Keratinocyte (primary cell): ENCODE measurements around the gene STRADA. TPM values are rescaled to one million over a fixed set of nuclear protein-coding genes. Genes with fewer than 3 reads are reported as not detected.

Experiments used
- DNase-seq: peaks from one replicate; pipeline ENCODE4 v3.0.0-alpha.2; 2011; ENCODE audit warnings: low read depth, missing footprints, low spot score
- FAIRE-seq: peaks from 2 replicates; lab custom pipeline; 2011; peaks lifted over from hg19 to GRCh38; lab: Jason Lieb, UNC
- H2AFZ ChIP-seq: 2 replicates; pipeline ENCODE4 v1.6.0; 2012; ENCODE audit warnings: low read length, control low read depth, inconsistent platforms; ENCODE audit not compliant: control insufficient read depth
- H3K27ac ChIP-seq: 2 replicates; pipeline ENCODE4 v1.5.1; 2011; ENCODE audit warnings: low read length; ENCODE audit not compliant: control insufficient read depth, insufficient read depth
- H3K27me3 ChIP-seq: 3 replicates; pipeline ENCODE4 v1.6.0; 2011; ENCODE audit warnings: low read length; ENCODE audit not compliant: control insufficient read depth, insufficient read depth; ENCODE audit errors: extremely low read depth
- H3K36me3 ChIP-seq, 2 experiments: 2 replicates in 1 of 2; 3 replicates in 1 of 2; pipeline ENCODE4 v1.5.1; 2011; ENCODE audit warnings: low read length in 2 of 2, mild to moderate bottlenecking in 1 of 2; ENCODE audit not compliant: control insufficient read depth in 2 of 2, insufficient read depth in 2 of 2; ENCODE audit errors: extremely low read depth in 1 of 2
- H3K4me1 ChIP-seq: 3 replicates; pipeline ENCODE4 v1.5.1; 2011; ENCODE audit warnings: low read length; ENCODE audit not compliant: control insufficient read depth, insufficient read depth; ENCODE audit errors: extremely low read depth
- H3K4me2 ChIP-seq: 3 replicates; pipeline ENCODE4 v1.6.0; 2011; ENCODE audit warnings: low read depth, low read length; ENCODE audit not compliant: control insufficient read depth, insufficient read depth; ENCODE audit errors: extremely low read depth
- H3K4me3 ChIP-seq, 3 experiments: fragments of 200-600 bp in 1 of 3; sonication (generic) in 1 of 3; 2 replicates in 2 of 3; 3 replicates in 1 of 3; pipeline ENCODE4 v1.5.1; 2011 to 2016; ENCODE audit warnings: low read length in 3 of 3, mild to moderate bottlenecking in 3 of 3, control low read depth in 2 of 3, inconsistent platforms in 1 of 3, low read depth in 1 of 3, mixed read lengths in 1 of 3, mixed run types in 1 of 3, moderate library complexity in 1 of 3; ENCODE audit not compliant: control insufficient read depth in 2 of 3, insufficient read depth in 2 of 3; ENCODE audit errors: extremely low read depth in 1 of 3
- H3K79me2 ChIP-seq: 2 replicates; pipeline ENCODE4 v1.6.0; 2012; ENCODE audit warnings: low read length; ENCODE audit not compliant: control insufficient read depth, insufficient read depth
- H3K9ac ChIP-seq: 3 replicates; pipeline ENCODE4 v1.6.0; 2011; ENCODE audit warnings: low read length; ENCODE audit not compliant: control insufficient read depth, insufficient read depth; ENCODE audit errors: extremely low read depth
- H3K9me1 ChIP-seq: 3 replicates; pipeline ENCODE4 v1.6.0; 2011; ENCODE audit warnings: low read length; ENCODE audit not compliant: control insufficient read depth, insufficient read depth; ENCODE audit errors: extremely low read depth
- H3K9me3 ChIP-seq: 2 replicates; pipeline ENCODE4 v1.5.1; 2012; ENCODE audit warnings: low read depth, low read length; ENCODE audit not compliant: control insufficient read depth
- H4K20me1 ChIP-seq: 3 replicates; pipeline ENCODE4 v1.6.0; 2011; ENCODE audit warnings: low read length; ENCODE audit not compliant: control insufficient read depth, insufficient read depth; ENCODE audit errors: extremely low read depth
- EZH2 ChIP-seq: IDR thresholded peaks from one replicate; pipeline ENCODE4 v1.6.1; 2012; ENCODE audit warnings: inconsistent platforms, mild to moderate bottlenecking, low read length, moderate library complexity
- dilution Hi-C: fragments of 300-500 bp; cut with MboI; formaldehyde crosslinking; loops from one replicate; pipeline ENCODE4 v1.7.0; 2020; ENCODE audit warnings: low sequenced_read_pairs; ENCODE audit not compliant: extremely low pct_ligation_motif_present
- polyA plus RNA-seq, 5 experiments: library from polyadenylated mRNA; depleted of rRNA in 3 of 5; stranded (reverse) in 3 of 5; stranded (forward) in 1 of 5; unstranded in 1 of 5; fragments of >200 nt; gene quantifications; 1 replicate in 1 of 5; 2 replicates in 3 of 5; 3 replicates in 1 of 5; pipeline versions ENCODE4 v1.2.1 to v1.2.3, GENCODE V29; 2011 to 2012; ENCODE audit warnings: missing spikeins in 2 of 5, low read depth in 1 of 5, low replicate concordance in 1 of 5
- TF ChIP-seq, protein P1 (sequence below), 3 experiments: IDR thresholded peaks in 1 of 3; conservative IDR thresholded peaks in 1 of 3; optimal IDR thresholded peaks in 1 of 3; 2 replicates in 2 of 3; 3 replicates in 1 of 3; pipeline versions ENCODE3 to v1.5.1; 2011; ENCODE audit warnings: low read length in 3 of 3, mild to moderate bottlenecking in 3 of 3, moderate library complexity in 2 of 3, control low read depth in 1 of 3, inconsistent platforms in 1 of 3; ENCODE audit not compliant: insufficient read depth in 2 of 3; ENCODE audit errors: extremely low read depth in 1 of 3

STRADA gene
- polyA plus RNA-seq, 1 donor (not counting 4 experiments of a cell fraction or from before 2014, with no cell fraction given), result 25.9 TPM

DNA sequence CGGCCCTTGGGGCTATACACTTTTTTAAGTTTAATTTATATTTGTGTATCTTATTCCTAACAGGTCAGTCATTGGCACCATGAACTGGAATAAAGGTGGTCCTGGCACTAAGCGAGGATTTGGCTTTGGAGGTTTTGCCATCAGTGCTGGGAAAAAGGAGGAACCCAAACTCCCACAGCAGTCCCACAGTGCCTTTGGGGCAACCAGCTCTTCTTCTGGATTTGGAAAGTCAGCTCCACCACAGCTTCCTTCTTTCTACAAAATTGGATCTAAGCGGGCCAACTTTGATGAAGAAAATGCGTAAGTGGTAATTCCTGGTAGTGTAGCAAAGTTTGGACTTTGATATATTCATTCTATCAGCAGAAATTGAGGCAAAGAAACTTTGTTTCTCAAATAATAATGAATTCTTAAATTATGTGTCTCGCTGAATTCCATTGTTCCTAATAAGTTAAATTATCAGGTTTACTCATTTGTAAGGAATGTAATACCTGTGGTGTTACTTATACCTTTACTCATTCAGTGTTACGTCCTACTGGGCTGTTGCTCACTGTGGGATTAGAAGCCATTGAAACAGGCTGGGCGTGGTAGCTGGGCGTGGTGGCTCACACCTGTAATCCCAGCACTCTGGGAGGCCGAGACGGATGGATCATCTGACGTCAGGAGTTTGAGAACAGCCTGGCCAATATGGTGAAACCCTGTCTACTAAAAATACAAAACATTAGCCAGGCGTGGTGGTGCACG lies 45.5 kb upstream of the STRADA start:
- FAIRE-seq, result peak; percentile 83
- dilution Hi-C loops, result no loop called here

DNA sequence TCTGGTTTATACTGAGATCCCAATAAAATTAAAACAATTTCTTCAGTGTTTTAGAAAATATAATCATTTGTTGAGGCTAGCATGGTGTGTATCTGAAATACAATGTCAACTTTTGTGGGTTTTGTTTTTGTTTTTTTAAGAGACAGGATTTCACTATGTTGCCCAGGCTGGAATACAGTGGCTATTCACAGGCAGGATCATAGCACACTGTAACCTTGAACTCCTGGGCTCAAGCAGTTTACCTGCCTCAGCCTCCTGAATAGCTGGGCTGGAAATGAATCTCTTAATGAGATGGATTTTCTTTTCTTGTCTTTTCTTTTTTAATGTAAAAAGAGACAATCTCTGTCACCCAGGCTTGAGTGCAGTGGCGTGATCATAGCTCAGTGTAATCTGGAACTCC lies 44.5 kb upstream of the STRADA start:
- Histone ChIP-seq H3K27me3 (no peaks in the 10 kb centered on the region), H4K20me1 (peaks cover 6% of the 10 kb centered on the region), H3K9me3 (no peaks in the 10 kb centered on the region), H3K79me2 (peaks cover 82% of the 10 kb centered on the region), H3K27ac (peak overlapping the region; percentile 97), H3K36me3 (peaks cover 12 to 20% of the 10 kb centered on the region in 2 experiments), H3K4me2 (peak overlapping the region; percentile 61), H3K9me1 (no peaks in the 10 kb centered on the region), H2AFZ (no peak overlapping the region), H3K4me1 (peaks cover 48% of the 10 kb centered on the region), H3K9ac (peak overlapping the region; percentile 73), H3K4me3 (no peak overlapping the region)
- no peak for FAIRE-seq
- DNase-seq, result no peak
- no peak for TF ChIP-seq EZH2
- TF ChIP-seq, protein P1, sequence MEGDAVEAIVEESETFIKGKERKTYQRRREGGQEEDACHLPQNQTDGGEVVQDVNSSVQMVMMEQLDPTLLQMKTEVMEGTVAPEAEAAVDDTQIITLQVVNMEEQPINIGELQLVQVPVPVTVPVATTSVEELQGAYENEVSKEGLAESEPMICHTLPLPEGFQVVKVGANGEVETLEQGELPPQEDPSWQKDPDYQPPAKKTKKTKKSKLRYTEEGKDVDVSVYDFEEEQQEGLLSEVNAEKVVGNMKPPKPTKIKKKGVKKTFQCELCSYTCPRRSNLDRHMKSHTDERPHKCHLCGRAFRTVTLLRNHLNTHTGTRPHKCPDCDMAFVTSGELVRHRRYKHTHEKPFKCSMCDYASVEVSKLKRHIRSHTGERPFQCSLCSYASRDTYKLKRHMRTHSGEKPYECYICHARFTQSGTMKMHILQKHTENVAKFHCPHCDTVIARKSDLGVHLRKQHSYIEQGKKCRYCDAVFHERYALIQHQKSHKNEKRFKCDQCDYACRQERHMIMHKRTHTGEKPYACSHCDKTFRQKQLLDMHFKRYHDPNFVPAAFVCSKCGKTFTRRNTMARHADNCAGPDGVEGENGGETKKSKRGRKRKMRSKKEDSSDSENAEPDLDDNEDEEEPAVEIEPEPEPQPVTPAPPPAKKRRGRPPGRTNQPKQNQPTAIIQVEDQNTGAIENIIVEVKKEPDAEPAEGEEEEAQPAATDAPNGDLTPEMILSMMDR (optimal IDR thresholded peaks at IDR 0.05 in 1 of 3, IDR thresholded peaks at IDR 0.05 in 1 of 3, conservative IDR thresholded peaks at IDR 0.05 in 1 of 3; ENCODE audit: extremely low read depth in 1 of 3, insufficient read depth in 2 of 3, low read length in 3 of 3), result no peak
- dilution Hi-C loops, result no loop called here

More for the DNA sequence above, 45.5 kb upstream of the STRADA start:
- DNase-seq, result peak; percentile 83
- Histone ChIP-seq H3K79me2 (peaks cover 81% of the 10 kb centered on the region), H3K36me3 (peaks cover 12 to 19% of the 10 kb centered on the region in 2 experiments), H2AFZ (no peak overlapping the region), H3K4me2 (peak overlapping the region; percentile 61), H3K9me3 (no peaks in the 10 kb centered on the region), H3K9ac (peak overlapping the region; percentile 73), H3K27ac (peak overlapping the region; percentile 97), H4K20me1 (peaks cover 6% of the 10 kb centered on the region), H3K4me1 (peaks cover 53% of the 10 kb centered on the region), H3K27me3 (no peaks in the 10 kb centered on the region), H3K4me3 (peak overlapping the region in 2 of 3 experiments; percentile 11 to 37), H3K9me1 (no peaks in the 10 kb centered on the region)
- TF ChIP-seq, protein P1 (optimal IDR thresholded peaks at IDR 0.05 in 1 of 3, IDR thresholded peaks at IDR 0.05 in 1 of 3, conservative IDR thresholded peaks at IDR 0.05 in 1 of 3; ENCODE audit: extremely low read depth in 1 of 3, insufficient read depth in 2 of 3, low read length in 3 of 3), result no peak
- TF ChIP-seq EZH2, result no peak
